Endodermal cell (in vitro differentiated cells): ENCODE results near the gene ARIH2. TPM values are rescaled to one million over a fixed set of nuclear protein-coding genes. Genes with fewer than 3 reads are reported as not detected.
A peak's percentile ranks its signal among the peaks of the same experiment; 100 is the strongest.

Experiments used
- DNase-seq: peaks from one replicate; pipeline ENCODE4 v3.0.0-alpha.2; 2017
- H3K27ac ChIP-seq: 2 replicates; pipeline ENCODE4 v1.5.1; 2013; ENCODE audit warnings: mild to moderate bottlenecking, low read depth, low read length, moderate library complexity
- H3K27me3 ChIP-seq: 2 replicates; pipeline ENCODE4 v1.6.1; 2013; ENCODE audit warnings: mild to moderate bottlenecking, low read length, moderate library complexity; ENCODE audit not compliant: insufficient read depth, control insufficient read depth, poor library complexity, severe bottlenecking
- H3K36me3 ChIP-seq: 2 replicates; pipeline ENCODE4 v1.7.0; 2013; ENCODE audit warnings: mild to moderate bottlenecking, low read length, moderate library complexity; ENCODE audit not compliant: control insufficient read depth, insufficient read depth
- H3K4me1 ChIP-seq: one replicate; pipeline ENCODE4 v1.7.0; 2013; ENCODE audit warnings: low read length; ENCODE audit not compliant: control insufficient read depth, insufficient read depth
- H3K4me3 ChIP-seq: 2 replicates; pipeline ENCODE4 v1.5.1; 2013; ENCODE audit warnings: mild to moderate bottlenecking, low read length, moderate library complexity
- H3K9ac ChIP-seq: 2 replicates; pipeline ENCODE4 v1.6.1; 2013; ENCODE audit warnings: mild to moderate bottlenecking, low read length, moderate library complexity; ENCODE audit not compliant: poor library complexity, severe bottlenecking; ENCODE audit errors: extremely low read depth
- H3K9me3 ChIP-seq: 2 replicates; pipeline ENCODE4 v1.6.1; 2013; ENCODE audit warnings: mild to moderate bottlenecking, low read length, moderate library complexity; ENCODE audit not compliant: control insufficient read depth
- H3K27ac Mint-ChIP-seq: 2 replicates; pipeline ENCODE4 v1.8.0; 2020; ENCODE audit warnings: mixed read lengths
- H3K27me3 Mint-ChIP-seq: 2 replicates; pipeline ENCODE4 v1.8.0; 2021; ENCODE audit warnings: mild to moderate bottlenecking, mixed read lengths; ENCODE audit not compliant: insufficient read depth
- H3K36me3 Mint-ChIP-seq: 2 replicates; pipeline ENCODE4 v1.8.0; 2020; ENCODE audit warnings: low read depth, mixed read lengths
- H3K4me1 Mint-ChIP-seq: 2 replicates; pipeline ENCODE4 v1.8.0; 2020; ENCODE audit warnings: mixed read lengths
- H3K4me3 Mint-ChIP-seq: 2 replicates; pipeline ENCODE4 v1.8.0; 2020; ENCODE audit warnings: mild to moderate bottlenecking, moderate library complexity, mixed read lengths
- H3K9me3 Mint-ChIP-seq: 2 replicates; pipeline ENCODE4 v1.8.0; 2020; ENCODE audit warnings: mild to moderate bottlenecking, mixed read lengths
- WGBS, 2 experiments: methylation state at CpG; one replicate each; pipeline versions ENCODE4 v1.1.5 to v1.1.7; 2013; ENCODE audit warnings: missing lambda C conversion rate in 2 of 2, mixed read lengths in 1 of 2; ENCODE audit not compliant: insufficient coverage in 1 of 2, insufficient read length in 1 of 2; 5-methylcytosine and 5-hydroxymethylcytosine counted together
- total RNA-seq, 2 donors: library from RNA; stranded (reverse); fragmentation: NEBNext Ultra II Directional in 1 of 2; extraction: Animal tissue kit (Norgen Biotek cat#: 25700) in 1 of 2; gene quantifications; 2 replicates in 1 of 2; 3 replicates in 1 of 2; pipeline ENCODE4 v1.2.1, GENCODE V29; 2021
- TF ChIP-seq, protein P1 (sequence below): fragments of 200-600 bp; sonication (generic); conservative IDR thresholded peaks from 2 replicates; pipeline ENCODE4 v1.5.0; 2021; ENCODE audit warnings: antibody characterized with exemption, mild to moderate bottlenecking

Gene ARIH2
- total RNA-seq, 2 donors from 2014 or later: 86.6 to 113 TPM

- H3K4me3 ChIP-seq: peak overlapping the region; percentile 98
- WGBS, 2 experiments: 0 to 1% methylated on average over 42 to 60 of the region's 60 CpGs
- peak; percentile 99 for DNase-seq
- H3K27ac ChIP-seq: peak overlapping the region; percentile 99
- H3K9me3 Mint-ChIP-seq: no peaks in the 10 kb centered on the region
- peak overlapping the region; percentile 90 for H3K9ac ChIP-seq
- H3K27me3 Mint-ChIP-seq: no peaks in the 10 kb centered on the region
- H3K4me1 Mint-ChIP-seq: peaks cover 9% of the 10 kb centered on the region
- H3K4me1 ChIP-seq: no peaks in the 10 kb centered on the region
- TF ChIP-seq, protein P1, sequence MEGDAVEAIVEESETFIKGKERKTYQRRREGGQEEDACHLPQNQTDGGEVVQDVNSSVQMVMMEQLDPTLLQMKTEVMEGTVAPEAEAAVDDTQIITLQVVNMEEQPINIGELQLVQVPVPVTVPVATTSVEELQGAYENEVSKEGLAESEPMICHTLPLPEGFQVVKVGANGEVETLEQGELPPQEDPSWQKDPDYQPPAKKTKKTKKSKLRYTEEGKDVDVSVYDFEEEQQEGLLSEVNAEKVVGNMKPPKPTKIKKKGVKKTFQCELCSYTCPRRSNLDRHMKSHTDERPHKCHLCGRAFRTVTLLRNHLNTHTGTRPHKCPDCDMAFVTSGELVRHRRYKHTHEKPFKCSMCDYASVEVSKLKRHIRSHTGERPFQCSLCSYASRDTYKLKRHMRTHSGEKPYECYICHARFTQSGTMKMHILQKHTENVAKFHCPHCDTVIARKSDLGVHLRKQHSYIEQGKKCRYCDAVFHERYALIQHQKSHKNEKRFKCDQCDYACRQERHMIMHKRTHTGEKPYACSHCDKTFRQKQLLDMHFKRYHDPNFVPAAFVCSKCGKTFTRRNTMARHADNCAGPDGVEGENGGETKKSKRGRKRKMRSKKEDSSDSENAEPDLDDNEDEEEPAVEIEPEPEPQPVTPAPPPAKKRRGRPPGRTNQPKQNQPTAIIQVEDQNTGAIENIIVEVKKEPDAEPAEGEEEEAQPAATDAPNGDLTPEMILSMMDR: no peak
- peak overlapping the region; percentile 98 for H3K27ac Mint-ChIP-seq
- H3K36me3 ChIP-seq: peaks cover 40% of the 10 kb centered on the region
- no peaks in the 10 kb centered on the region for H3K27me3 ChIP-seq
- H3K9me3 ChIP-seq: no peaks in the 10 kb centered on the region
- H3K4me3 Mint-ChIP-seq: peak overlapping the region; percentile 89
- peaks cover 33% of the 10 kb centered on the region for H3K36me3 Mint-ChIP-seq
Observed at GRCh38 chr3:49021213-49021812, 102.7 kb downstream of the ARIH2 start.

DNA sequence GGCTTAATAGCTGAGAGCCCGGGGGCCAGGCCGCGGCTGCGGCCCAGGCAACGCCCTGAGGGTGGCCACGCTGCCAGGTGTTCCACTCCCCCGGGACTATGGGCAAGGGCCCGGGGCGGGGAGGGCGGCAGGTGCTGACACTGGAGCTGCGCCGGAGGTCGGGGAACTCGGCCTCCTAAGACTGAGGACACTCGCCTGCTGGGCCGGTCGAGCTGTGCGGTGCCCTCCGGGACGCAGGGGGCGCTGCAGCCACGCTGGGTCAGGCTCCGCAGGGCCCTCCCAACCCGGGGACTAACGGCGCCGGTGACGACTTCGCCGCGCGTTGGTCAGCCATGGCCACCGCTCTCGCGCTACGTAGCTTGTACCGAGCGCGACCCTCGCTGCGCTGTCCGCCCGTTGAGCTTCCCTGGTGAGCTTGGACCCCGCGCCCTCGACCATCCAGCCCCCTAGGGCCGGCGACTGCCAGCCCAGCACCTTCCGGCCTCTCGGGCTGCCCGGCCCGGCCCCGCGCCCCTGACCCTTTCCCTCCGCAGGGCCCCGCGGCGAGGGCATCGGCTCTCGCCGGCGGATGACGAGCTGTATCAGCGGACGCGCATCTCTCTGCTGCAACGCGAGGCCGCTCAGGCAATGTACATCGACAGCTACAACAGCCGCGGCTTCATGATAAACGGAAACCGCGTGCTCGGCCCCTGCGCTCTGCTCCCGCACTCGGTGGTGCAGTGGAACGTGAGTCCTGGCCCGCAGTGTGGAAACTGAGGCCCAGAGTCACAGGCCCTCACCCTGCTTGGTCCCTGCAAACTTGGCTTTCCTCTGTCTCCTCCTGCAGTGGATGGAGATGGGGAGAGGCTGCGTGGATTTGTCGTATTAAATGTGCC is 103.4 kb downstream of the ARIH2 start, which contains the start of gene NDUFAF3:
Gene NDUFAF3 (plus strand): TSS at position 309 of the 875 bp plus-strand sequence. CDS start 24 bp downstream, at position 333.
- WGBS, 2 experiments: 0% methylated on average over 43 to 83 of the region's 83 CpGs
- no peaks in the 10 kb centered on the region for H3K4me1 ChIP-seq
- TF ChIP-seq, protein P1: peak; percentile 99
- H3K36me3 ChIP-seq: peaks cover 40% of the 10 kb centered on the region
- no peaks in the 10 kb centered on the region for H3K9me3 ChIP-seq
- H3K9me3 Mint-ChIP-seq: no peaks in the 10 kb centered on the region
- H3K4me3 ChIP-seq: peak within 1 kb of the TSS; percentile 98
- H3K27ac Mint-ChIP-seq: peak within 1 kb of the TSS; percentile 98
- no peaks in the 10 kb centered on the region for H3K27me3 Mint-ChIP-seq
- peaks cover 40% of the 10 kb centered on the region for H3K36me3 Mint-ChIP-seq
- H3K4me3 Mint-ChIP-seq: peak within 1 kb of the TSS; percentile 89
- DNase-seq: peak; percentile 99
- H3K27me3 ChIP-seq: no peaks in the 10 kb centered on the region
- H3K9ac ChIP-seq: peak within 1 kb of the TSS; percentile 90
- H3K4me1 Mint-ChIP-seq: peaks cover 9% of the 10 kb centered on the region
- H3K27ac ChIP-seq: peak within 1 kb of the TSS; percentile 99

GRCh38 chr3:49022688-49023171 is 104.1 kb downstream of the ARIH2 start:
- WGBS, 2 experiments: 37 to 46% methylated on average over 9 to 12 of the region's 12 CpGs
- peak overlapping the region; percentile 99 for H3K27ac ChIP-seq
- no peaks in the 10 kb centered on the region for H3K9me3 ChIP-seq
- Mint-ChIP-seq H3K27me3 (no peaks in the 10 kb centered on the region), H3K9me3 (no peaks in the 10 kb centered on the region), H3K4me3 (peak overlapping the region; percentile 89), H3K27ac (peak overlapping the region; percentile 97), H3K4me1 (peaks cover 11% of the 10 kb centered on the region), H3K36me3 (peaks cover 47% of the 10 kb centered on the region)
- H3K4me3 ChIP-seq: peak overlapping the region; percentile 98
- TF ChIP-seq, protein P1: no peak
- peak overlapping the region; percentile 90 for H3K9ac ChIP-seq
- DNase-seq: peak; percentile 65
- H3K27me3 ChIP-seq: no peaks in the 10 kb centered on the region
- peaks cover 47% of the 10 kb centered on the region for H3K36me3 ChIP-seq
- H3K4me1 ChIP-seq: no peaks in the 10 kb centered on the region
